Nucleus accumbens (tissue), 56 donors: ENCODE results near the gene ISLR2.

Experiments
- DNase-seq, 56 donors: peaks; one replicate each; lab custom pipeline; 2025; lab: John Stamatoyannopoulos, UW

The ISLR2 gene

GRCh38 chr15:74174958-74175253 lies 44.5 kb downstream of the ISLR2 start:
- no peak for DNase-seq

GRCh38 chr15:74175271-74176191 lies 45.1 kb downstream of the ISLR2 start:
- DNase-seq, result no peak

DNA sequence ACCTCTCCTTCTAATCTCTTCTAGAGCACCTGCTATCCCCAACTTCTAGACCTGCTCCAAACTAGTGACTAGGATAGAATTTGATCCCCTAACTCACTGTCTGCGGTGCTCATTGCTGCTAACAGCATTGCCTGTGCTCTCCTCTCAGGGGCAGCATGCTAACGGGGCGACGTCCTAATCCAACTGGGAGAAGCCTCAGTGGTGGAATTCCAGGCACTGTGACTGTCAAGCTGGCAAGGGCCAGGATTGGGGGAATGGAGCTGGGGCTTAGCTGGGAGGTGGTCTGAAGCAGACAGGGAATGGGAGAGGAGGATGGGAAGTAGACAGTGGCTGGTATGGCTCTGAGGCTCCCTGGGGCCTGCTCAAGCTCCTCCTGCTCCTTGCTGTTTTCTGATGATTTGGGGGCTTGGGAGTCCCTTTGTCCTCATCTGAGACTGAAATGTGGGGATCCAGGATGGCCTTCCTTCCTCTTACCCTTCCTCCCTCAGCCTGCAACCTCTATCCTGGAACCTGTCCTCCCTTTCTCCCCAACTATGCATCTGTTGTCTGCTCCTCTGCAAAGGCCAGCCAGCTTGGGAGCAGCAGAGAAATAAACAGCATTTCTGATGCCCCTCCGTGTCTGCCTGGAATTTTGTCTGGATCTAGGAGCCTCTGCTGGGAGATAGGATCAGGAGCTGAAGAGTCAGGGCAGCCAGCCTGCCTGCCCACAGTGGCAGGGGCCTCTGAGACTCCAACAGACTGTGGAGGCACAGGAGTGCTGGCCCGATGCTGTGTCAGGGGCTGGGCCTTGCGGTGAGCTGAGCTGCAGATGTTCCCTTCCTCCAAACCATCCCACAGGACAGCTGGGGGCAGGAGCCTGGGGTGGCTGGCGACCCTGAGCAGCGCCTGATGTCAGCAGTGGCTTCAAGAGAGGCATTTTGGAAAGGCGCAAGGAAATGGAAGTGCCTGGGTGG lies 46.2 kb downstream of the ISLR2 start:
- no peak for DNase-seq

DNA sequence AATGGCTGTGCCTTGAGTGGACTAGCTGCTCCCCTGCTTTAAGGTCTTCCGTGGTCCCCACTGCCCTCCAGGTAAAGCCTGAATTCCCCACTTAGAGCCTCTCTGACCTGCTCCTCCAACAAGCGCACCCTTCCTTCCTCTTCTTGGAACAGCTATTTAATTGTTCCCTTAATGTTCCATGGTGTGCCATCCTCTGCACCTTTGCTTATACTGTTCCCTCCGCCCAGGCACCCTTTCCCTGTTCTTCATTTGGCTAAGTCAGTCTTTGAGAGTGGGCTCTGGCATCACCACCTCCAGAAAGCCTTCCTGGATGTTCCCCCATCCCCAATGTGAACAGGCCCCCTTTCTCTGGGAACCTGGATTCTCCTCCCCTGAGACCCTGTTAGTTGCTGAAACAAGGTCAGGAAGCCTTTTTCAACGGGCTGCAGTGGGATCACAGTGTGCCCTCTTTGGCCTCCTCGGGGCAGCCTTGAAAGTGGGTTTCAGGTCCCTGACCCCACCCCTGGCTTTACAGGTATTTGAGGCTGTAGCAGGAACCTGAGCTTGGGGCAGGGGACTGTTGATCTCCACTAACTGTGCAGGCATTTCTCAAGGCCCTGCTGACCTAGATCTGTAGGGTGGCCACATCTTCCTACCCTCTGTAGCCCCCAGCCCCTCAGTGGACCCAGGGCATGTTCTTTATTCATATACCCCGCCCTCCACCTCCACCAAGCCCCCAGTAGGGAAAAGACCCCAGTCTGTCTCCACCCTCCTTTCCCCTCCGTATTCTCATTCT lies 48.1 kb downstream of the ISLR2 start:
- no peak for DNase-seq

DNA sequence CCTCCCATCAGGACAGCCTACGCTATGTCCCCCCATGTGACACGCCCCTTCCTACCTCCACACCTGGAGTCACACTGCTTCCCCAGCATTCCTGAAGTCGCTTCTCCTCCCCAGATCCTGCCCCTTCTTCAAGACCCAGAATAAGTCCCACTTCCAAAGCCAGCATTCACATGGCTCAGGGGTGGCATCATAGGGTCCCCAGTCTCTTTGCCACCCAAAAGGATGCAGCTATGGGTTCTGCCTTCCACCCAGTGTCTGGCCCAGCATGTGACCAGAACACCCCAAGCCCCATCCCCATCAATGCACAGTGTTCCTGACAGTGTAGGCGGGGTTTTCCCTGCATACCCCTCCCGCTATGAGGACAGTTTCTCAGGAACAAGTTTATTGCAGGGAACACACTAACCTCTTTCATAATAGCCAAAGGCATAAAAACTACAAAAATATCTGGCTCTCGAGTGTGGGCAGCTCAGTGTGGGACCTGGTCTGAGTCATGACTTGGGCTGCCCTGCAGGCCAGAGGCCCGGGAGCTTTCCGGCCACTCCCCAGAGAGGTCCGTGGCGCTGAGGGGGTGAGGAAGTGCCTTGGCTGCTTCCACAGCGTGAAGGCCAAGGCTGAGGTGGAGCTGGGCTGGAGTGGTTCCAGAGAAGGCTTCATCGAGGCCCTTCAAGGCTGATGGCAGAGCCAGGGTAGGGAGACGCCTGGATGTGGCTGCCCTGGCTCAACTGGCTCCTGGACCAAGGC lies 48.9 kb downstream of the ISLR2 start:
- DNase-seq, result peak in 6 of 56 donors; percentile 8 to 41 (median 26)

GRCh38 chr15:74179983-74180880 lies 49.8 kb downstream of the ISLR2 start:
- DNase-seq, result no peak

- no peak for DNase-seq
These were observed 50.7 kb downstream of the ISLR2 start for GRCh38 chr15:74180881-74181602.

DNA sequence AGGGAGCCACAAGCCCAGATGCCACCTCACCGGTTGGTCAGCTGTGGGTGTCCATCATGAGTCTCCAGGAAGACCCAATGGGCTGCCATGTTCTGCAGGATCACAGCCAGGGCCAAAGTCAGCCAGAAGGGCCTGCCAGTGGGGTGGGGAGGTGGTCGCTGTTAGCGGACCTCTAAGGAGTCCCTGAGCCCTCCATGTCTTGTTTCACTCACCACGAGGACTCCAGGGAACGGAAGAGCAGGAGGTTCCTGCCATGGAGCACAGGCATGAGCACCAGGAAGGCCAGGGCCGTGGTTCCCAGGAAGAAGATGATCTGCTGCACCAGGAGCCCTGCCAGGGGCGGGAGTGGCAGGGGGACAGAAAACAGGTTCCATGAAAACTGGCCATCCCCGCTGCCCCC lies 51.7 kb downstream of the ISLR2 start:
- DNase-seq, result no peak

GRCh38 chr15:74184582-74185091 lies 54.3 kb downstream of the ISLR2 start:
- no peak for DNase-seq

- DNase-seq, result no peak
These were observed 55.4 kb downstream of the ISLR2 start for GRCh38 chr15:74185710-74186348.
